Natural killer cell (primary cell): Measurements from ENCODE around the gene TMA7. TPM values are rescaled to one million over a fixed set of nuclear protein-coding genes. Genes with fewer than 3 reads are reported as not detected.

ENCODE experiments used
- ATAC-seq, 3 donors: fragments of 150-1000 bp in 2 of 3; fragments of 200-7000 bp in 1 of 3; cut with Tn5 transposase; 1 replicate in 1 of 3; 2 replicates in 2 of 3; pipeline ENCODE4 v1.10.0; 2021; ENCODE audit warnings: mild to moderate bottlenecking in 2 of 3, moderate library complexity in 2 of 3
- DNase-seq, 2 donors: peaks; one replicate each; pipeline versions ENCODE4 v3.0.0 to v3.0.0-alpha.2; 2013 to 2021; ENCODE audit warnings: mixed read lengths in 1 of 2
- H3K27ac ChIP-seq: one replicate; pipeline ENCODE4 v1.5.1; 2013; ENCODE audit warnings: mild to moderate bottlenecking, low read length
- H3K27me3 ChIP-seq: one replicate; pipeline ENCODE4 v1.6.1; 2013; ENCODE audit warnings: low read length; ENCODE audit not compliant: control insufficient read depth, insufficient read depth
- H3K36me3 ChIP-seq: one replicate; pipeline ENCODE4 v1.6.1; 2013; ENCODE audit warnings: low read length; ENCODE audit not compliant: control insufficient read depth, insufficient read depth
- H3K4me1 ChIP-seq: one replicate; pipeline ENCODE4 v1.6.1; 2013; ENCODE audit warnings: low read length; ENCODE audit not compliant: control insufficient read depth, insufficient read depth
- H3K4me3 ChIP-seq: one replicate; pipeline ENCODE4 v1.5.1; 2013; ENCODE audit warnings: low read length
- H3K9me3 ChIP-seq: one replicate; pipeline ENCODE4 v1.6.1; 2013; ENCODE audit warnings: low read length; ENCODE audit not compliant: control insufficient read depth, insufficient read depth
- H3K27ac Mint-ChIP-seq, 2 donors: one replicate each; pipeline ENCODE4 v1.8.0; 2022; ENCODE audit warnings: mild to moderate bottlenecking in 2 of 2, mixed read lengths in 2 of 2, moderate library complexity in 1 of 2
- H3K27me3 Mint-ChIP-seq, 2 donors: one replicate each; pipeline ENCODE4 v1.8.0; 2022; ENCODE audit warnings: low read depth in 2 of 2, mixed read lengths in 2 of 2
- H3K36me3 Mint-ChIP-seq: one replicate; pipeline ENCODE4 v1.8.0; 2022; ENCODE audit warnings: mixed read lengths
- H3K4me1 Mint-ChIP-seq, 2 donors: one replicate each; pipeline ENCODE4 v1.8.0; 2022; ENCODE audit warnings: mixed read lengths in 2 of 2
- H3K4me3 Mint-ChIP-seq: one replicate; pipeline ENCODE4 v1.8.0; 2022; ENCODE audit warnings: mild to moderate bottlenecking, moderate library complexity, mixed read lengths
- H3K9me3 Mint-ChIP-seq, 2 donors: one replicate each; pipeline ENCODE4 v1.8.0; 2022; ENCODE audit warnings: mixed read lengths in 2 of 2
- CTCF ChIP-seq: fragments of 200-600 bp; IDR thresholded peaks from one replicate; pipeline ENCODE4 v1.8.0; 2022; ENCODE audit warnings: antibody characterized with exemption
- WGBS: methylation state at CpG from one replicate; pipeline ENCODE4 v1.1.7; 2013; ENCODE audit warnings: missing lambda C conversion rate; ENCODE audit not compliant: insufficient coverage; 5-methylcytosine and 5-hydroxymethylcytosine counted together
- intact Hi-C: fragments of 100-400 bp; cut with micrococcal nuclease; formaldehyde crosslinking; loops from one replicate; pipeline ENCODE4 v1.14.2; 2022
- total RNA-seq, 4 donors: library from RNA; stranded (reverse); fragments of 120-200 nt in 1 of 4; gene quantifications; one replicate each; pipeline versions ENCODE4 v1.2.3 to v1.2.4, GENCODE V29; 2013 to 2022

TMA7 gene
- total RNA-seq, 3 donors from 2014 or later (not counting 1 experiment from before 2014, with no cell fraction given), result 192 to 239 (median 229) TPM

- no peaks in the 10 kb centered on the region for H3K27me3 Mint-ChIP-seq
These were observed 34.6 kb downstream of the TMA7 start for GRCh38 chr3:48474619-48475018.

DNA sequence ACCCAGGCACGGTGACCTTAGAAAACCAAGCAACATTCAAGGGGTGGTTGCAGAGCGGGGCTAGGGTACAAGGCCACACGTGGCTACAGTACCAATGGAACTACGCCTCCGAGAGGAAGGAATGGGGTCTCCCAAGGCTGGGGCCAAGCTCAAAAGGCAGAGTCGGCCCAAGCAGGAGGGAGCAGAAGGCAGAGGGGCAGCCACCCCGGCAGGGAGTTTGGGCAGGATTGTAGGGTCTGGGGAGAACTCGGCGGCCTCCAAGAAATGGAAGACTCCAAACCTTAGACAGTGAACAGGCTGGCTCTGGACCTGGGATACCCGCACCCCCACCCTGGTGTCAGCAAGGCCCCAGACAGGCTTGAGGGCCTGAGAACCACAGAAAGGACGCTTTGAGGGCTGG is 35.1 kb downstream of the TMA7 start:
- Mint-ChIP-seq H3K36me3 (no peaks in the 10 kb centered on the region), H3K4me1 (peaks cover 46 to 49% of the 10 kb centered on the region in 2 donors), H3K9me3 (no peaks in the 10 kb centered on the region), H3K4me3 (no peak overlapping the region), H3K27ac (peak overlapping the region; percentile 74 to 97), H3K27me3 (no peaks in the 10 kb centered on the region)
- no peak for TF ChIP-seq CTCF
- DNase-seq (no peak), ATAC-seq (no peak)
- Histone ChIP-seq H3K4me1 (peaks cover 65% of the 10 kb centered on the region), H3K27me3 (no peaks in the 10 kb centered on the region), H3K9me3 (no peaks in the 10 kb centered on the region), H3K27ac (no peak overlapping the region), H3K4me3 (no peak overlapping the region), H3K36me3 (no peaks in the 10 kb centered on the region)
- intact Hi-C loops, result no loop called here
- 95% methylated on average over 11 of the region's 11 CpGs for WGBS

More at GRCh38 chr3:48474619-48475018, 34.6 kb downstream of the TMA7 start:
- 99% methylated on average over 4 of the region's 4 CpGs for WGBS
- H3K4me3 ChIP-seq, result no peak overlapping the region
- no peaks in the 10 kb centered on the region for H3K27me3 ChIP-seq
- Mint-ChIP-seq H3K4me1 (peaks cover 47 to 52% of the 10 kb centered on the region in 2 donors), H3K36me3 (no peaks in the 10 kb centered on the region), H3K27ac (peak overlapping the region; percentile 74 to 97), H3K9me3 (no peaks in the 10 kb centered on the region), H3K4me3 (no peak overlapping the region)
- no peak overlapping the region for H3K27ac ChIP-seq
- no peak for TF ChIP-seq CTCF
- H3K4me1 ChIP-seq, result peaks cover 66% of the 10 kb centered on the region
- DNase-seq (no peak), ATAC-seq (no peak)
- no peaks in the 10 kb centered on the region for H3K9me3 ChIP-seq
- intact Hi-C loops, result no loop called here
- peaks cover under 1% of the 10 kb centered on the region for H3K36me3 ChIP-seq

- H3K27me3 Mint-ChIP-seq, result no peaks in the 10 kb centered on the region
- no peak overlapping the region for H3K4me3 Mint-ChIP-seq
- 80% methylated on average over 9 of the region's 9 CpGs for WGBS
- H3K4me1 Mint-ChIP-seq, result peaks cover 47 to 50% of the 10 kb centered on the region in 2 donors
- Histone ChIP-seq H3K9me3 (no peaks in the 10 kb centered on the region), H3K27me3 (no peaks in the 10 kb centered on the region), H3K36me3 (no peaks in the 10 kb centered on the region), H3K27ac (no peak overlapping the region), H3K4me1 (peaks cover 51% of the 10 kb centered on the region), H3K4me3 (no peak overlapping the region)
- intact Hi-C loops, result no loop called here
- peak overlapping the region; percentile 96 to 97 for H3K27ac Mint-ChIP-seq
- TF ChIP-seq CTCF, result no peak
- DNase-seq (no peak), ATAC-seq (no peak)
- no peaks in the 10 kb centered on the region for H3K9me3 Mint-ChIP-seq
- H3K36me3 Mint-ChIP-seq, result no peaks in the 10 kb centered on the region
These were observed 36.5 kb downstream of the TMA7 start for GRCh38 chr3:48476426-48477053.
